ENCODE results near the gene TCOF1. TPM values are rescaled to one million over a fixed set of nuclear protein-coding genes. Genes with fewer than 3 reads are reported as not detected.

Gene TCOF1
- total and polyA plus RNA-seq, 2 donors (not counting 3 experiments of a cell fraction or from before 2014, with no cell fraction given) = 11.2 to 52.0 TPM

DNA sequence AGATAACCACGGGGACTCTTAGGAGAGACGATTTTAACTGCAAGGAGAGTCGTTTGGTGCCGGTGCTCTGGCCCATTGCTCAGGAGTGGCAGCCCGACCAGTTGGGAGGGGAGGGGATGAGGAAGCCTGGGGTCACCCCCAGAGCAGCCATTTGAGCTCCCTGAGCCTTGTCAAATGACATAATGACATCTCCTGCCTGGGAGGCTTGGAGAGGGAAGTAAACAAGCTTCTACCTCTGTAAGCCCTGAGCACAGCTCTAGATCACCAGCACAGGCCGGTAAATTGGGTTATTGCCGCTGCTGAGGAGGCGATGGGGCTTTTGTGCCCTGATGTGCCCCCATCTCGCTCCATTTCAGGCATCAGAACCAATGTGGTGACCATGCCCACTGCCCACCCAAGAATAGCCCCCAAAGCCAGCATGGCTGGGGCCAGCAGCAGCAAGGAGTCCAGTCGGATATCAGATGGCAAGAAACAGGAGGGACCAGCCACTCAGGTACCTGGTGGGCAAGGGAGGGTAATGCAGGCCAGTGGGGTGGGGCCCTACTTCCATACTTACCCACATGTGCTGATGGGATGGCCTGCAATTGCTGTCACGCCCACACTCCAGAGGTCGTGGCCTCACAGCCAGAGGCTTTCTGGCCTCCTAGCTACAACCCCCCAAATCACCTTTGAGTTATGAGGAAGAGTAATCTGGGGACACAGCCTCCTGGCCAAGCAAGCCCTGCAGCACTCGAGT is 32.2 kb downstream of the TCOF1 start:
- no peak overlapping the region for H3K27ac ChIP-seq (ENCODE audit: insufficient read depth, low read depth, low read length)
- CTCF ChIA-PET = no interaction called here
- no peaks in the 10 kb centered on the region for H3K27me3 ChIP-seq (ENCODE audit: control insufficient read depth in 2 of 2, insufficient read depth in 2 of 2, low read length in 2 of 2)
- H3K36me3 ChIP-seq (ENCODE audit: control insufficient read depth in 2 of 2, extremely low read depth in 1 of 2, insufficient read depth in 2 of 2, low read length in 2 of 2) = peaks cover 6 to 44% of the 10 kb centered on the region in 2 experiments
- no peak overlapping the region for H3K4me3 ChIP-seq (replicated peaks in 1 of 3; ENCODE audit: insufficient read depth in 1 of 3, low read depth in 1 of 3, low read length in 3 of 3)
- no peaks in the 10 kb centered on the region for H3K9me3 ChIP-seq (replicated peaks; ENCODE audit: control insufficient read depth, insufficient read depth, low read length)
- dilution Hi-C loops (cut with MboI; ENCODE audit: extremely low pct_ligation_motif_present, low sequenced_read_pairs) (no loop called here), intact Hi-C loops (cut with micrococcal nuclease) (no loop called here)
- no peak overlapping the region for H2AFZ ChIP-seq (ENCODE audit: low read depth, low read length)
- DNase-seq (ENCODE audit: low read depth, low spot score) = no peak
- BruUV-seq (replicated peaks) = no TSS peak
- H3K4me2 ChIP-seq (ENCODE audit: insufficient read depth, low read length) = no peak overlapping the region
- POLR2A ChIA-PET = no interaction called here
- FAIRE-seq = no peak
- no peaks in the 10 kb centered on the region for H3K4me1 ChIP-seq (ENCODE audit: control insufficient read depth, extremely low read depth, insufficient read depth, low read length)
- TF ChIP-seq, protein P1, sequence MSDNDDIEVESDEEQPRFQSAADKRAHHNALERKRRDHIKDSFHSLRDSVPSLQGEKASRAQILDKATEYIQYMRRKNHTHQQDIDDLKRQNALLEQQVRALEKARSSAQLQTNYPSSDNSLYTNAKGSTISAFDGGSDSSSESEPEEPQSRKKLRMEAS (IDR thresholded peaks at IDR 0.05; ENCODE audit: insufficient read depth, insufficient read length) = no peak
- TF ChIP-seq MYC (IDR thresholded peaks at IDR 0.05; ENCODE audit: low read depth, low read length) = no peak
- TF ChIP-seq JUN (IDR thresholded peaks at IDR 0.05; ENCODE audit: borderline replicate concordance, insufficient read depth, insufficient read length, low read depth) = no peak
- TF ChIP-seq POLR2A (IDR thresholded peaks at IDR 0.05; ENCODE audit: low read depth, low read length) = no peak
- TF ChIP-seq EZH2 (IDR thresholded peaks at IDR 0.05; ENCODE audit: borderline replicate concordance, low read depth, low read length, severe bottlenecking) = no peak
- no peak for TF ChIP-seq POLR2AphosphoS5 (IDR thresholded peaks at IDR 0.05; ENCODE audit: insufficient read depth, low read depth, low read length)
- TF ChIP-seq, protein P2, sequence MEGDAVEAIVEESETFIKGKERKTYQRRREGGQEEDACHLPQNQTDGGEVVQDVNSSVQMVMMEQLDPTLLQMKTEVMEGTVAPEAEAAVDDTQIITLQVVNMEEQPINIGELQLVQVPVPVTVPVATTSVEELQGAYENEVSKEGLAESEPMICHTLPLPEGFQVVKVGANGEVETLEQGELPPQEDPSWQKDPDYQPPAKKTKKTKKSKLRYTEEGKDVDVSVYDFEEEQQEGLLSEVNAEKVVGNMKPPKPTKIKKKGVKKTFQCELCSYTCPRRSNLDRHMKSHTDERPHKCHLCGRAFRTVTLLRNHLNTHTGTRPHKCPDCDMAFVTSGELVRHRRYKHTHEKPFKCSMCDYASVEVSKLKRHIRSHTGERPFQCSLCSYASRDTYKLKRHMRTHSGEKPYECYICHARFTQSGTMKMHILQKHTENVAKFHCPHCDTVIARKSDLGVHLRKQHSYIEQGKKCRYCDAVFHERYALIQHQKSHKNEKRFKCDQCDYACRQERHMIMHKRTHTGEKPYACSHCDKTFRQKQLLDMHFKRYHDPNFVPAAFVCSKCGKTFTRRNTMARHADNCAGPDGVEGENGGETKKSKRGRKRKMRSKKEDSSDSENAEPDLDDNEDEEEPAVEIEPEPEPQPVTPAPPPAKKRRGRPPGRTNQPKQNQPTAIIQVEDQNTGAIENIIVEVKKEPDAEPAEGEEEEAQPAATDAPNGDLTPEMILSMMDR (IDR thresholded peaks at IDR 0.05; ENCODE audit: extremely low read depth in 1 of 2, insufficient read depth in 1 of 2, low read depth in 1 of 2, low read length in 2 of 2) = no peak
- no peak for TF ChIP-seq FOS (IDR thresholded peaks at IDR 0.05; ENCODE audit: borderline replicate concordance, insufficient read depth, low read length)
- no peak for TF ChIP-seq GATA2 (IDR thresholded peaks at IDR 0.05; ENCODE audit: insufficient read depth, insufficient read length, low read depth, low read length)
- H4K20me1 ChIP-seq (replicated peaks; ENCODE audit: control insufficient read depth, extremely low read depth, insufficient read depth, low read length) = no peaks in the 10 kb centered on the region
- no peaks in the 10 kb centered on the region for H3K9me1 ChIP-seq (replicated peaks; ENCODE audit: control insufficient read depth, extremely low read depth, insufficient read depth, low read length)
- H3K79me2 ChIP-seq (ENCODE audit: control insufficient read depth, insufficient read depth, low read length) = no peaks in the 10 kb centered on the region
- H3K9ac ChIP-seq (replicated peaks; ENCODE audit: extremely low read depth, insufficient read depth, low read length) = no peak overlapping the region

Measured in endothelial cell of umbilical vein (primary cell).